Measurements from ENCODE around the gene RARA.

Gene RARA

GRCh38 chr17:40320756-40321523 lies 12.0 kb downstream of the RARA start:
- H3K4me3 ChIP-seq (ENCODE audit: low read depth, low read length) = peak overlapping the region; percentile 82
- TF ChIP-seq CTCF (IDR thresholded peaks at IDR 0.05; ENCODE audit: low read depth, low read length, missing control alignments) = no peak
- no peak for DNase-seq (ENCODE audit: low read depth)

GRCh38 chr17:40321524-40321929 lies 12.5 kb downstream of the RARA start:
- DNase-seq (ENCODE audit: low read depth) = no peak
- H3K4me3 ChIP-seq (ENCODE audit: low read depth, low read length) = peak overlapping the region; percentile 82
- no peak for TF ChIP-seq CTCF (IDR thresholded peaks at IDR 0.05; ENCODE audit: low read depth, low read length, missing control alignments)

DNA sequence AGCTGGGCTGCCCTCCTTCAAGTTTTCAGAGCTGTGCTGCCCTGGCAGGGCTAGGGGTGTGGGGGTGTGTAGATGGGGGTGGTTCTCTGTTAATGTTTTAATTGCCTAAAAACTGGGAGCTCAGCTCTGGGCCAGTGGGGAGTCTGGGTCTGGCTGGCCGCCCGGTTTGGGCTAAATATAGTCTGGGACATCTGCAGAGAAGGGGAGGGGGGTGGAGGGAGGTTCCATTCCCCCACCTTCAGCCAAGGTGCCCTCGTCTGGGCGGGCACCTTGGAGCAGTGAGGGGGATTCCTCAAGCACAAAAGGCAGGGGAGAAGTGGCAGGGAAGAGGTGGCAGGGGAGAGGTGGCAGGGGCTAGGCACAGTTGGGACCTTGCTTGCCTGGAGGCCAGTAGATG lies 13.0 kb downstream of the RARA start:
- H3K4me3 ChIP-seq (ENCODE audit: low read depth, low read length) = peak overlapping the region; percentile 82
- TF ChIP-seq CTCF (IDR thresholded peaks at IDR 0.05; ENCODE audit: low read depth, low read length, missing control alignments) = no peak
- no peak for DNase-seq (ENCODE audit: low read depth)

DNA sequence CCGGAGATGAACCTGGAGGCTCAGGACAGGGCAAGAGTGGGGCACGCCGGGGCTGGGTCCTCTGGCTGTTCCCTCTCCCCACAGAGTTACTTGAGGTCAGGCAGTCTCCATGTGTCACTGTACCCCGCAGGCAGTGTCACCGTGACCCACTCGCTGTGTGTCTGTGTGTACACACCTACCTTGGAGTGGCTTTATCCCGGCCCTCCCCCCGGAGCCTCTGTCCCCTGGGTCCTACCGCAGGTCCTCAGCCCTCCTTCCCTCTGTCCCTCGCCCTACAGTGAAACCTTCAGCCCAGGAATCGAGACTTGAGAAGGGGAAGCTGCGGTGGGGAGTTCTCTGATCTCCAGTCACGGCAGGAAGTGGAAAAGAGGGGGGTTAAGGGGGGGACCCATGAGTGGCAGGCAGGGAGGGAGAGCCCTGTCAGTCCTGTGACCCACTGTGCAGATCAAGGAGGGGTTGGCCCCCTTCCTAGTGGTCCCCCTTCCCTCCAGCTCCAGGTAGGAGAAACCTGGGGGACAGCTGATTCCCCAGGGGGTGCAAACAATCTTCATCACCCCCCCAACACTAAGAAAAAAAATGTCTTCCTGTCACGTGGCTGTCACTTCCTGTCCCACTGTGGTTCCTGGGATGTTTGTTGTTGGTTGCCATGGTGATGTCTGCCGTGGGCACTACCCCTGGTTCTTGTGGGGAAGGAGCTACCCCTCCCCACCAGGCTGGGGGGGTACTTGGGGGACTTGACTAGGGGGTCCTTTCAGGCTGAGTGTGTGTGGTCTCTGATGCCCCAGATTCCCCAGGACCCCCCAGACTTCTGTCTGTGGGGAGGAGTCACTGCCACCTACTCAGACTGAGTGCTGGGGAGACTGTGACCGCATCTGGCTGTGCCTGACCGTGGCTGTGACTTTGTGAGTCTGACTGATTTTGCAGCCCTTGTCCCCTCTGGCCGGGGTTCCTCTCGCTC lies 13.7 kb downstream of the RARA start:
- H3K4me3 ChIP-seq (ENCODE audit: low read depth, low read length) = peak overlapping the region; percentile 82
- peak; percentile 90 for DNase-seq (ENCODE audit: low read depth)
- TF ChIP-seq CTCF (IDR thresholded peaks at IDR 0.05; ENCODE audit: low read depth, low read length, missing control alignments) = no peak

- TF ChIP-seq CTCF (IDR thresholded peaks at IDR 0.05; ENCODE audit: low read depth, low read length, missing control alignments) = no peak
- peak overlapping the region; percentile 82 for H3K4me3 ChIP-seq (ENCODE audit: low read depth, low read length)
- DNase-seq (ENCODE audit: low read depth) = no peak
These were observed 14.7 kb downstream of the RARA start for GRCh38 chr17:40323391-40324381.
